HUES6 (cell line): ENCODE data around the gene ANKRD33.

ENCODE experiments used
- H3K27ac ChIP-seq: 2 replicates; pipeline ENCODE4 v1.7.0; 2013; ENCODE audit warnings: low read depth, mild to moderate bottlenecking, low read length, inconsistent platforms
- H3K27me3 ChIP-seq: 2 replicates; pipeline ENCODE4 v1.6.1; 2013; ENCODE audit warnings: low read length; ENCODE audit not compliant: control insufficient read depth, insufficient read depth
- H3K36me3 ChIP-seq: 2 replicates; pipeline ENCODE4 v1.6.1; 2013; ENCODE audit warnings: low read length; ENCODE audit not compliant: control insufficient read depth, insufficient read depth
- H3K4me1 ChIP-seq: 2 replicates; pipeline ENCODE4 v1.6.1; 2013; ENCODE audit warnings: low read length; ENCODE audit not compliant: control insufficient read depth, insufficient read depth
- H3K4me3 ChIP-seq: 2 replicates; pipeline ENCODE4 v1.5.1; 2013; ENCODE audit warnings: low read depth, low read length
- H3K9ac ChIP-seq: one replicate; pipeline ENCODE4 v1.6.1; 2013; ENCODE audit warnings: mild to moderate bottlenecking, low read length
- H3K9me3 ChIP-seq: 2 replicates; pipeline ENCODE4 v1.6.1; 2013; ENCODE audit warnings: low read depth, low read length; ENCODE audit not compliant: control insufficient read depth, insufficient read depth

ANKRD33 gene

DNA sequence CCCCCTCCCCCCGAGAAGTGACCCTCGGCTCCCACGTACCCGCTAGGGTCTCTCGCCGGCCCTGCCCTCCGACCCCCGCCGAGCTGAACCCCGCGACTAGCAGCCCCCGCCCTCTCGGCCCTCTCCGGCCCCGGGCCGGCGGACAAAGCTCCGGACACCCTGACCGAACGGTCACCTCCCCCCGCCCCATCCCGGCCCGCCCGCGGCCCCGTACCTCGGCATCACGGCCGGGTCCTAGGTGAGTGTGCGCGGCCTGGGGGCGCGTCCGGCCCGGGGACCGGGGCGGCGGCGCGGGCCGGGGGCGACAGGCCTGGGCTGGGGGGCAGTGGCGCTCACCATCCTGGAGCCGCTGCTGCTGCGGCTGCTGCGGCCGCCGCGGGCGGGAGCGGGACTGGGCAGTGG lies 39.6 kb upstream of the ANKRD33 start, which contains the start of gene FIGNL2:
FIGNL2 (minus strand) TSS at position 393 of the 402 bp plus-strand sequence. CDS start 26,305 bp downstream, outside the sequence.
- Histone ChIP-seq H3K9ac (peak within 1 kb of the TSS; percentile 44), H3K27ac (peak within 1 kb of the TSS; percentile 40; the same call in 1 of the 2 replicates), H3K4me1 (peaks cover 45% of the 10 kb centered on the region), H3K27me3 (peaks cover 33% of the 10 kb centered on the region), H3K9me3 (no peaks in the 10 kb centered on the region), H3K4me3 (peak within 1 kb of the TSS; percentile 83), H3K36me3 (no peaks in the 10 kb centered on the region)

DNA sequence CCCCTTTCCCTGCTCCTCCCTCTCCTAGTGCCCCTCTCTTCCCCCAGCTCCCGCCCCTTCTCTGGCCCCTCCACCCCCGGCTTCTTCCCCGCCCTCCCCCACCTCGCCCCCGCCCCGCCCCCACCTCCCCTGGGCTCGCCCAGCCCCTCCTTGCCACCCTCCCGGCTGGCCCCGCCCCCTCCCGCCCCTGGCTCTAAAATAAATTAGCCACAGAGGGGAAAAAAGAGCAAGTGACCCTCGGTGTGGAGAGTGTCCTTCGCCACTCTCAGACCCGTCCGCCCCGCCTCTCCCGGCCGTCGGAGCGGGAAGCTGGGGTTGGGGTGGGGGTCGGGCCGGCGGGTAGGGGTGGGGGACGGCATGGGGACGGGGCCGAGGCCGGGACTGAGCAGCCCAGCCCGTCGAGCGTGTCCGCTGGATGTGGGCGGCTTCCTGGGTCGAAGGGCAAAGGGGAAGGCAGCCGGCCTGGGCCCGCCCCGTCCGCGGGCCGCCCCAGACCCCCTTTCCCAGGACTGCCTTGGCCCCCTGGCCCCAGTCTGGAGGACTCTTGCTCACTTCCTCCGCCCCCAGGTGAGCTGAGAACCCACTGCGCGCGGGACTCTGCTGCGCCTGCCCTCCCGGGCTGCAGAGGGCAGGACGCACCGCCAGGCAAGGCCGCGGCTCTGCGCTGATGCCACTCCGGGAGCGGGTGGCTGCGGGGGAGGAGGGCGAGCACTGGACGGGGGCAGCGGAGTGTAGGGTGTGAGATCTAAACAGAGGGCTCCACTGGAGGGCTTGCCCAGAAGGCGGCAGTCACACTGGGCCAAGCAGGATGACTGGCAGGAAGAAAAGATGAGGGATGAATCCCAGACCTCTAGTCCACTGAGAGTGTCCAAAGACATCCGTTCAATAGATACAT lies 38.8 kb upstream of the ANKRD33 start:
- Histone ChIP-seq H3K9ac (peak overlapping the region; percentile 35), H3K4me3 (peak overlapping the region; percentile 60), H3K27me3 (peaks cover 33% of the 10 kb centered on the region), H3K9me3 (no peaks in the 10 kb centered on the region), H3K27ac (no peak overlapping the region), H3K4me1 (peaks cover 45% of the 10 kb centered on the region), H3K36me3 (no peaks in the 10 kb centered on the region)

DNA sequence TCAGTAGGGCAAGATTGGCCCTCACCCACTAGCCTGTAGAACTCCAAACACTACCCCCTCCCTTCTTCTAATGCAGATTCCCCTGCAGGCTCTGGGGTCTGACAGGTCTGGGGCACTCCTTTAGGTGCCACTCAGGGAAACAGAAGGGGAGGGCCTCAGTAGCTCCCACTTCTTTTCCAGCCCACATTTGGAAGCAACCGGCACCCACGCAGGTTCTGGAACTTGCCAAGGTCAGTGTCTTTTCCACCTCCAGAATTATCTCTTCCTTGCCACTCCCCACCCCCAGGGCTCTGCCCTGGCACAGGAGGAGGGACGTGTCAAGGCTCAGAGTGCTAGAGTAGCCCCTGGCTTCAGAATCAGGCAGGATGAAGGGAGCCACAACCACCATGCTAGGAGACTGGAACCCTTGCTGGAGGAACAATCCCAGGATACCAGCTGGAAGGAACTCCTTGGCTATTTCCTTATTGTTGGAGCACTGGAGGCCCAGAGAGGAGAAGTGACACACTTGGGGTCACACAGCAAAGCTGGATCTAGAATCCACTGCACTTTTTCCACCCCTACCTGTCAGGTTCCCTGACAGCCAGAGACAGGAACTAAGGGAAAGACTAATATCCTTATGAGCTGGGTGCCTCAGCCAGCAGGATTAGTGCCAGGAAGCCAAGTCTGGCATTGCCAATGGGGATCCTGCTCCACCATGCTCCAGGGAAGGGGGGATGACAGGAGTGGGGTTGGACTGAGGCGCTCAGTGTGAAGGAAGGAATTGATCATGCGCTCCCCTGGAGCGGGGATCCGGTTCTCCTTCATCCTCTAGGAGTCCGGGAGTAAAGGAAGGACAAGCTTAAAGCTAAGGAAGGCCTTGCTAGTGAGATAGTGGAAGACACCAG lies 37.6 kb upstream of the ANKRD33 start:
- H3K9ac ChIP-seq: no peak overlapping the region
- no peak overlapping the region for H3K27ac ChIP-seq
- peaks cover 41% of the 10 kb centered on the region for H3K4me1 ChIP-seq
- H3K9me3 ChIP-seq: no peaks in the 10 kb centered on the region
- peak overlapping the region; percentile 60; the same call in 1 of the 2 replicates for H3K4me3 ChIP-seq
- no peaks in the 10 kb centered on the region for H3K36me3 ChIP-seq
- H3K27me3 ChIP-seq: peaks cover 33% of the 10 kb centered on the region

DNA sequence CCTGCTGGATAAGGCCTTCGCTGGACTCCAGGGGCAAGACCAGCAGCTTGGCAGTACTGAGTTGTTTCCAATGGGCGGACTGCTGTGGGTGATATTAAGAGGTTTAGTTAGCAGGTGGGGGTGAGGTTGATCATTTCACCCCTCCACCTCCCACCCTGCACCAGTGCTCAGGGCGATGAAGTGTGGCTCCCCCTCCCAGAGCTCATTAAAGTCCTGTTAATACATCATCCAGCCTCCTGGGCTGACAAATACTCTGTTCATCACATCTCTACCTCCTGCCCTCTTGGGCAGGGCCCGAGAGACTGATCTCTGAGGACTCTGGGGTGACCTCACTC lies 37.0 kb upstream of the ANKRD33 start:
- Histone ChIP-seq H3K27me3 (peaks cover 32% of the 10 kb centered on the region), H3K36me3 (no peaks in the 10 kb centered on the region), H3K9ac (no peak overlapping the region), H3K9me3 (no peaks in the 10 kb centered on the region), H3K4me3 (no peak overlapping the region), H3K27ac (no peak overlapping the region), H3K4me1 (peaks cover 40% of the 10 kb centered on the region)

DNA sequence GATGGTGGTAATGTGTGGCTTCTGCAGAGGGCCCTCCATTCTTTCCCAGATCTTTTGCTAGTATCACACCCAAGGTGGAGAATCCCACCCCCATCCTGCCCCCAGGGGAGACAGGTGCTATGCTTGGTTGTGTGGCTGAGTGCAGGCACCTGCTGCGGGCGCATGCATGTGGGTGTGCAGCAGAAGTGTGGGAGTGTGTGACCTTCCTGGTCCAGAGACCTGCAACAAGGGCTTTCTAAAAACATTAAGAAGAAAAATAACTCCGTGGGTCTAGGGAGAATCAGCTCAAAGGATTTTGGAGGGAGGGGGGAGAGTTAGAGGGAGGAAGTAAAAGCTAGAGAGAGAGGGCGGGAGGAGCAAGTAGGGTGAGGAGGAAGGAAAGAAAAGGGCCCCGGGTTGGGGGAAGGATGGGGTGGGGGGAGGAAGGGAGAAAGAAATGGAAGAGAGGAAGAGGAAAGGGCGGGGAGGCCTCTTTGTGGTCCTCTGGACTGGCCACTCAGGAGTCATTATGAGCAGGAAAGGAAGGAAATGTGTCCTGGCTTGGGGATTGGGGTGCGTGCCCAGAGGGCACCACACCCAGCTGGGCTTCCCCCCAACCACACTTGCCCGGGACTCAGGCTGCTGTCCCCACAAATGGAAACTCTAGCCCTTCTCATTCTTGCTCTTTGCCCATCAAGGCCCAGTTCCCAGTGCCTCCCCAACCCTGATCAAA lies 36.3 kb upstream of the ANKRD33 start:
- H3K27ac ChIP-seq: no peak overlapping the region
- no peaks in the 10 kb centered on the region for H3K36me3 ChIP-seq
- peaks cover 39% of the 10 kb centered on the region for H3K4me1 ChIP-seq
- peaks cover 27% of the 10 kb centered on the region for H3K27me3 ChIP-seq
- no peak overlapping the region for H3K9ac ChIP-seq
- H3K9me3 ChIP-seq: no peaks in the 10 kb centered on the region
- no peak overlapping the region for H3K4me3 ChIP-seq

DNA sequence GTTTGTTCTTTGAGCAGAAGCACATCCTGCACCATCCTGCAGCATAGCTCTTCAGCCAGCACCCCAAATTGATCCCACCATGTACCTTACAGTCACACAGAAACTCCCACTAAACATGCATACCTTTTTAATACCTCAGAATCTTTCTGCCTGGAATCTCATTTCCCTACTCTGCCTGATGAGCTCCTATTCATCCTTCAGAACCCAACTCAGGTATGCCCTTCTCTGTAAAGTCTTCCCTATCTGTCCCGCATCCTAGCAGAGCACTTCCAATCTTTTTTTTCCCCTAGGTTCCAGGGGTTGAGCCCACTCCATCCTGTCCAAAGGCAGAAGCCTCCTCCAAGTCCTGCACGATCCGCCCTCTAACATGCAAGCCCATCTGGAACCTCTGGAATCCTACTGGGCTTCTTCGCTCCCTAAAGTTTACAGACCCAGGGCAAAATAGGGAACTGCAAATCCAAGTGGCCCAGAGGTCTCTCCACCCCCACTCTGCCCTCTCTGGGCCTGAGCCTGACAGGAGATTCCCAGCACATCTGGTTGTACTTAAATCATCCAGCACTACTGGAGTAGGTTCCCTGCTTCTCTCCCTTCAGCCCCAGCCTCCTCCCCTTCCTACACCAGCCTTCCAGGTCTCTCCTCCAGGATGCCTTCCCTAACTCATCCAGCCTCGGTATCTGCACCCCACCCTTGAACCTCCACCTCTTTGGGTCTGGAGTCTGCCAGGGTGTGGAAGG lies 35.3 kb upstream of the ANKRD33 start:
- H3K36me3 ChIP-seq: no peaks in the 10 kb centered on the region
- H3K27ac ChIP-seq: no peak overlapping the region
- no peak overlapping the region for H3K9ac ChIP-seq
- H3K4me1 ChIP-seq: peaks cover 38% of the 10 kb centered on the region
- no peak overlapping the region for H3K4me3 ChIP-seq
- peaks cover 27% of the 10 kb centered on the region for H3K27me3 ChIP-seq
- no peaks in the 10 kb centered on the region for H3K9me3 ChIP-seq

DNA sequence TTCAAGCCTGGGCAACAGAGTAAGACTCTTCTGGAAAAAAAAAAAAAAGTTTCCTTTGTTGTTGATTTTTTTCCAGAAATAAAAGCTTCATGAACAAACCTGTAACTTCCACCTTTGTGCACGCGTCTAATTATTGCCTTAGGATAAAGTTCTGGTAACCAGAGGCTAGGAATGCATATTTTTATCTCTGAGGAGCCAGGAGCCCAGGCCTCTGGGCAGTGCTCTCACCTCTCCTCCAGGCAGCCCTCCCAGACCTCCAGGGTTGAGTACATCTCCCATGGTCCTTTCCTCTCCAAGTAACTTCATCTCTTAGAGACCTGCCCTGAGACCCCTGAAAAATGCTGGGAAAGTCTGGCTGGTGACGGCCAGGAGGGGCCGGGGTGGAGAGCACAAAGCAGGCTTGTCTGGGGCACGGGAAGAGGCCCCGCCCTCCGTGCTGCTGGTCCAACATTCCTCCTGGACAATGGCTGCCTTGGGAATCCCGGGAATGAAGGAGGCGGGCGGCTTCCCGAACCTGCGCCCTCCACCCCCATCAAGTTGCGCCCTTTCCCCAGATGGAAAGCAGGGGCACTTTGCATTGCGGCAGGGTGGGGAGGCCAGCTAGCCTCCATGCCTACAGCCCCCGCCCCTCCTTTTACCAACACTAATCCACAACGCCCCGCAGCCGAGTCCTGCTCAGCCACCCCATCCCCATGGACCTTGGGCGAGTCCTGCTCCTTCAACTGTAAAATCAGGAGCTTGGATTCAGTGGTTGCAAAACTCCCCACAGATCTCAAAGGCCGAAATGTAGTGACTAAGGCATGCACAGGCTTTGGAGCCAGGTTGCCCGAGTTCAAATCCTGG lies 32.1 kb upstream of the ANKRD33 start:
- Histone ChIP-seq H3K36me3 (no peaks in the 10 kb centered on the region), H3K27ac (peak overlapping the region; percentile 22; the same call in 1 of the 2 replicates), H3K4me3 (peak overlapping the region; percentile 62)

DNA sequence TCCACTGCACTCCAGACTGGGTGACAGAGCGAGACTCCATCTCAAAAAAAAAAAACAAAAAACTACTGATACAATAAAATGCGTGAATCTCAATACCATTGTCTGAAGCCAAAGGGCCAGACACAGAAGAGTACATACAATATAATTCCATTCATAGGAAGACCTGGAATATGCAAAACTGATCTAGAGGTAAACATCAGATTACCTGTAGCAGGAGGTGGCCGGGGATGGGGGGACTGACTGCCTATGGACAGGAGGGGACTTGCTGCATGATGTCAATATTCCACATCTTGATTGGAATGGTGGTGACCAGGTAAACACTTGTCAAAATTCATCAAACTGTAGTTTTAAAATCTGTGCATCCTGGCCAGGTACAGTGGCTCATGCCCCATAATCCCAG lies 26.9 kb upstream of the ANKRD33 start:
- Histone ChIP-seq H3K36me3 (no peaks in the 10 kb centered on the region), H3K4me1 (peaks cover 40% of the 10 kb centered on the region), H3K9me3 (no peaks in the 10 kb centered on the region), H3K9ac (no peak overlapping the region), H3K27ac (no peak overlapping the region), H3K4me3 (no peak overlapping the region), H3K27me3 (peaks cover 11% of the 10 kb centered on the region)

More for the DNA sequence above, 32.1 kb upstream of the ANKRD33 start:
- peaks cover 23% of the 10 kb centered on the region for H3K4me1 ChIP-seq
- H3K9me3 ChIP-seq: no peaks in the 10 kb centered on the region
- H3K9ac ChIP-seq: peak overlapping the region; percentile 69
- peaks cover 13% of the 10 kb centered on the region for H3K27me3 ChIP-seq

DNA sequence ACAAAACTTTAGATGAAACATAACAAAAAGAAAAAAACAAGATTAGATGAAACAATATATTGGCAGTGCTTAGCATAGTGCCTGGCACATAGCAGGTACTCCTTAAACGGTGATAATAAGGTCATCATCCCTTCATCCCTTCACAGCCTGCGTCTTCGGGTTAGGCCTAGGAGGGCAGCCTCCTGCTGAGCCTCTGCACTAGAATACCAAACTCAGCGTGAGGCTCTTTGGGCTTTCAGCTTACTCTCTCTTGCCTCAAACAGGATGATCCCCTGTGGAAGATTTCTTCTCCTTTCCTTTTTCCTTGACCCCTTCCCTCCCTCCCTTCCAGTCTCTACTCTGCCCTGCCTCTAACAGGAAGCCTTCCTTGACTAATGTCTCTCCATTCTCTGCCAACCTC lies 25.0 kb upstream of the ANKRD33 start:
- Histone ChIP-seq H3K36me3 (no peaks in the 10 kb centered on the region), H3K27ac (no peak overlapping the region), H3K9ac (peak overlapping the region; percentile 8), H3K4me1 (peaks cover 40% of the 10 kb centered on the region), H3K4me3 (peak overlapping the region; percentile 71), H3K9me3 (no peaks in the 10 kb centered on the region), H3K27me3 (peaks cover 20% of the 10 kb centered on the region)
